Measurements from ENCODE around the gene MSX1.

The MSX1 gene

DNA sequence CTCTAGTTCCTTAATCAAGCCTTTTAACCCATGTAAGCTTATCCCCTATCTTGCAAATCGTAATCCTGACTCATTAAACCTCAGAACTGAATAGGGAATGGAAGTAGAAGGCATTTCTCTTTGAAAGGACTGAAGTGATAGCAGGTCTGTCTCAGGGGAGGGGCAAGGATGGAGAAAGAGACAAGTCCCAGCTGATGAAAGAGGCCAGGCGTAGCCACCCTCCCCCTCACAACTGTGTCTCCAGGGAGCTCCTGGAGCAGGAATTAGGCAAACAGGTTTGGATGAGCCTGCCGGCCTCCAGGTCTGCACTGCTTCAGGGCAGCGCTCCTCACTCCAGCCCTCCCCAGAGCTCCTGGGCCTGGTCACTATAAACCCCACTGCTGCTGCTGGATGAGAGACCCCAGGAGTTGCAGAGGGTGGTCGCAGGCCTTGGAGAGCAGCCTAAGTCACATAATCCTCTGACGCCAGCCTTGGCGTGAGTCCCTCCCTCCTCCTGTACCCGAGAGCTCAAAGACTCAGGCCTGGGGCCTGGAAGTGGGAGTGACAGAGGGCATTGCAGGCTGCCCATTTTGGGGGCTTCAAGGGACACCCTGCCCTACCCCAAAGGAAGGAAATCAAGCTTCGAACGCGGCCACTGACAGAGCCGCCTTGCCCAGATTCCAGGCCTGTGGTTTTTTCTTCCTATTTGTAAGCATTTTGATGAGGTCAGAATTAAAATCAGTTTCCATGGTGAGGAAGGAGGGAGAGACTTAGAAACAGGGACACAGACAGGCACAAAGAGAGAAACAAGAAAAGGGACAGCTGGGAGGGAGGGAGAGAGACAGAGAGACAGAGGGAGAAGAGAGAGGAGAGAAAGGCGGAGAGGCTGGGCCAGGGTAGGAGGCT, 21.2 kb upstream of the MSX1 start:
- DNase-seq: no peak

GRCh38 chr4:4838936-4839810, 20.3 kb upstream of the MSX1 start:
- H3K4me2 ChIP-seq (ENCODE audit: insufficient read depth, low read length): no peak overlapping the region
- no peak overlapping the region for H3K4me3 ChIP-seq (ENCODE audit: low read depth in 1 of 2, low read length in 2 of 2)
- no peaks in the 10 kb centered on the region for H3K27me3 ChIP-seq (ENCODE audit: insufficient read depth, low read length, poor library complexity)
- no peak overlapping the region for H2AFZ ChIP-seq (ENCODE audit: low read depth, low read length)
- TF ChIP-seq, protein P1, sequence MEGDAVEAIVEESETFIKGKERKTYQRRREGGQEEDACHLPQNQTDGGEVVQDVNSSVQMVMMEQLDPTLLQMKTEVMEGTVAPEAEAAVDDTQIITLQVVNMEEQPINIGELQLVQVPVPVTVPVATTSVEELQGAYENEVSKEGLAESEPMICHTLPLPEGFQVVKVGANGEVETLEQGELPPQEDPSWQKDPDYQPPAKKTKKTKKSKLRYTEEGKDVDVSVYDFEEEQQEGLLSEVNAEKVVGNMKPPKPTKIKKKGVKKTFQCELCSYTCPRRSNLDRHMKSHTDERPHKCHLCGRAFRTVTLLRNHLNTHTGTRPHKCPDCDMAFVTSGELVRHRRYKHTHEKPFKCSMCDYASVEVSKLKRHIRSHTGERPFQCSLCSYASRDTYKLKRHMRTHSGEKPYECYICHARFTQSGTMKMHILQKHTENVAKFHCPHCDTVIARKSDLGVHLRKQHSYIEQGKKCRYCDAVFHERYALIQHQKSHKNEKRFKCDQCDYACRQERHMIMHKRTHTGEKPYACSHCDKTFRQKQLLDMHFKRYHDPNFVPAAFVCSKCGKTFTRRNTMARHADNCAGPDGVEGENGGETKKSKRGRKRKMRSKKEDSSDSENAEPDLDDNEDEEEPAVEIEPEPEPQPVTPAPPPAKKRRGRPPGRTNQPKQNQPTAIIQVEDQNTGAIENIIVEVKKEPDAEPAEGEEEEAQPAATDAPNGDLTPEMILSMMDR (IDR thresholded peaks at IDR 0.05; ENCODE audit: borderline replicate concordance, extremely low read depth, low read length, poor library complexity, severe bottlenecking): no peak
- no peak for TF ChIP-seq EZH2 (IDR thresholded peaks at IDR 0.05; ENCODE audit: borderline replicate concordance, low read depth, low read length, severe bottlenecking)
- ATAC-seq (ENCODE audit: insufficient read depth, low read depth) (no peak), DNase-seq (no peak)
- no peak overlapping the region for H3K9ac ChIP-seq (ENCODE audit: low read depth, low read length)
- H4K20me1 ChIP-seq (ENCODE audit: insufficient read depth, low read length): no peaks in the 10 kb centered on the region
- H3K79me2 ChIP-seq (ENCODE audit: insufficient read depth, low read length): no peaks in the 10 kb centered on the region
- no peak overlapping the region for H3K27ac ChIP-seq (ENCODE audit: low read length)
- no peaks in the 10 kb centered on the region for H3K4me1 ChIP-seq (ENCODE audit: insufficient read depth, low read length)
- H3K9me3 ChIP-seq (ENCODE audit: insufficient read depth, low read length, severe bottlenecking): no peaks in the 10 kb centered on the region
- H3K36me3 ChIP-seq (ENCODE audit: insufficient read depth, low read length): no peaks in the 10 kb centered on the region

More for the DNA sequence above, 21.2 kb upstream of the MSX1 start:
- H3K9me3 ChIP-seq (ENCODE audit: insufficient read depth, low read length, severe bottlenecking): no peaks in the 10 kb centered on the region
- H3K4me1 ChIP-seq (ENCODE audit: insufficient read depth, low read length): no peaks in the 10 kb centered on the region
- H3K27me3 ChIP-seq (ENCODE audit: insufficient read depth, low read length, poor library complexity): no peaks in the 10 kb centered on the region
- no peaks in the 10 kb centered on the region for H3K36me3 ChIP-seq (ENCODE audit: insufficient read depth, low read length)
- ATAC-seq (ENCODE audit: insufficient read depth, low read depth): no peak
- TF ChIP-seq EZH2 (IDR thresholded peaks at IDR 0.05; ENCODE audit: borderline replicate concordance, low read depth, low read length, severe bottlenecking): no peak
- TF ChIP-seq, protein P1 (IDR thresholded peaks at IDR 0.05; ENCODE audit: borderline replicate concordance, extremely low read depth, low read length, poor library complexity, severe bottlenecking): no peak
- H3K27ac ChIP-seq (ENCODE audit: low read length): no peak overlapping the region
- H4K20me1 ChIP-seq (ENCODE audit: insufficient read depth, low read length): no peaks in the 10 kb centered on the region
- no peak overlapping the region for H3K4me3 ChIP-seq (ENCODE audit: low read depth in 1 of 2, low read length in 2 of 2)
- H3K4me2 ChIP-seq (ENCODE audit: insufficient read depth, low read length): no peak overlapping the region
- no peak overlapping the region for H3K9ac ChIP-seq (ENCODE audit: low read depth, low read length)
- no peak overlapping the region for H2AFZ ChIP-seq (ENCODE audit: low read depth, low read length)
- no peaks in the 10 kb centered on the region for H3K79me2 ChIP-seq (ENCODE audit: insufficient read depth, low read length)

DNA sequence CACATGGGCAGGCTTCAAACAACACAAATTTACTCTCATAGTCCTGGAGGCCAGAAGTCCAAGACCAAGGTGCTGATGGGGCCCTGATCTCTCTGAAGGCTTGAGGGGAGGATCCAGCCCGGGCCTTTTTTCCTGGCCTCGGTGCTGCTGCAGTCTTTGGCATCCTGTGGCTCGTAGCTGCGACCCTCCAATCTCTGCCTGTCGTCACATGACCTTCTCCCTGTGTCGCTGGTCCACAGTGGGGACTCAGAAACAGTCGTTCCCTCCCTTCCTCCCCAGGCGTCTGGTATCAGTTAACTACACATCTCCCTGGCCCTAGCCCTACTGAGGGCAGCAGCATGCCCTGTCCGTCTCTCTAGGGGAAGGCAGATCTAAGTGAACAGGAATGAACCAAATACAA, 19.1 kb upstream of the MSX1 start:
- no peaks in the 10 kb centered on the region for H3K9me3 ChIP-seq (ENCODE audit: insufficient read depth, low read length, severe bottlenecking)
- H3K27ac ChIP-seq (ENCODE audit: low read length): no peak overlapping the region
- H3K79me2 ChIP-seq (ENCODE audit: insufficient read depth, low read length): no peaks in the 10 kb centered on the region
- ATAC-seq (ENCODE audit: insufficient read depth, low read depth) (no peak), DNase-seq (no peak)
- no peak overlapping the region for H3K4me3 ChIP-seq (ENCODE audit: low read depth in 1 of 2, low read length in 2 of 2)
- TF ChIP-seq, protein P1 (IDR thresholded peaks at IDR 0.05; ENCODE audit: borderline replicate concordance, extremely low read depth, low read length, poor library complexity, severe bottlenecking): no peak
- TF ChIP-seq EZH2 (IDR thresholded peaks at IDR 0.05; ENCODE audit: borderline replicate concordance, low read depth, low read length, severe bottlenecking): no peak
- no peak overlapping the region for H3K9ac ChIP-seq (ENCODE audit: low read depth, low read length)
- H2AFZ ChIP-seq (ENCODE audit: low read depth, low read length): no peak overlapping the region
- H3K4me2 ChIP-seq (ENCODE audit: insufficient read depth, low read length): no peak overlapping the region
- H3K36me3 ChIP-seq (ENCODE audit: insufficient read depth, low read length): no peaks in the 10 kb centered on the region
- H3K27me3 ChIP-seq (ENCODE audit: insufficient read depth, low read length, poor library complexity): no peaks in the 10 kb centered on the region
- no peaks in the 10 kb centered on the region for H4K20me1 ChIP-seq (ENCODE audit: insufficient read depth, low read length)
- H3K4me1 ChIP-seq (ENCODE audit: insufficient read depth, low read length): no peaks in the 10 kb centered on the region
